ENCODE results near the gene ADGRF3. TPM values are rescaled to one million over a fixed set of nuclear protein-coding genes. Genes with fewer than 3 reads are reported as not detected.
"Not testable (repeated sequence)": the region's sequence is repeated elsewhere in the genome, so short reads cannot be mapped to it uniquely, and the experiment has no call there.

Gene ADGRF3
- total RNA-seq, 1 donor from 2014 or later = 0.23 TPM

DNA sequence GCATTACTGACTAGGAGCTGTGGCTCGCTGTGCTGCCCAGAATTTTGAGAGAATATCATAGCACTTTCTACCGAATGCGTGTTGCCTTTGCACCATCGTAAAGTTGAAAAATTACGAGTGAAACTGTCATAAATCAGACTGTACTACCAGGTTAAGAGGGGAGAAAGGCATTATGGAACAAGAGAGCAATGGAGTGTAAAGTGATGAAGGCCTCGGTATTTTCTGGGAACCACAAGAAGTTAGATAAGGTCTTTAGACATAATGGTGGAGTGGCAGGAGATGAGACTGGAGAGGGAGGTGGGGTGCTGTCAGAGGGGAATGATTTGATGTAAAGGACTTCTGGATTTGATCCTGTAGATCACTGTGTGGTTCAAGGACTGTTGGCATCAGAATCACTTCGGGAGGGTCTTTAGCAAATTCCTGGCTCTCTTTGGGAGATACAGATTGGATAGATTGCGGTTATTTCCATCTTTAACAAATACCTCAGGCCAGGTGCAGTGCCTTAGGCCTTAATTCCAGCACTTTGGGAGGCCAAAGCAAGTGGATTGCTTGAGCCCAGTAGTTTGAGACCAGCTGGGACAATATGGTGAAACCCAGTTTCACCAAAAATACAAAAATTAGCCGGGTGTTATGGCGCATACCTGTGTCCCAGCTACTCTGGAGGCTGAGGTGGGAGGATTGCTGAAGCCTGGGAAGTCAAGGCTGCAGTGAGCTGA, 4.9 kb upstream of the ADGRF3 start:
- DNase-seq (ENCODE audit: low spot score) (no peak), ATAC-seq (no peak)

DNA sequence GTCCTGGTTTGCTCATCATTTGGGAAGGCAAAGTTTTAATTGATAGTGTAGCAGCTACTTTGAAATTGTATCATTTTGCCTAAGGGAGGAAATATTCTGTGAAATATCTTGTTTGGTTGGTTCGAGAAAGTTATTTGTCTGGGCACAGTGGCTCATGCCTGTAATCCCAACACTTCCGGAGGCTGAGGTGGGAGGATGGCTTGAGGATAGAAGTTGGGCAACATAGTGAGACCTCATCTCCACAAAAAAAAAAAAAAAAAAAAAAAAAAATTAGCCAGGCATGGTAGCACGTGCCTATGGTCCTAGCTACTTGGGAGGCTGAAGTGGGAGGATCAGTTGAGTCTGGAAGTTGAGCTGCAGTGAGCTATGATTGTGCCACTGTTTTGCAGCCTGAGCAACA, 3.1 kb upstream of the ADGRF3 start:
- ATAC-seq (no peak), DNase-seq (ENCODE audit: low spot score) (no peak)

DNA sequence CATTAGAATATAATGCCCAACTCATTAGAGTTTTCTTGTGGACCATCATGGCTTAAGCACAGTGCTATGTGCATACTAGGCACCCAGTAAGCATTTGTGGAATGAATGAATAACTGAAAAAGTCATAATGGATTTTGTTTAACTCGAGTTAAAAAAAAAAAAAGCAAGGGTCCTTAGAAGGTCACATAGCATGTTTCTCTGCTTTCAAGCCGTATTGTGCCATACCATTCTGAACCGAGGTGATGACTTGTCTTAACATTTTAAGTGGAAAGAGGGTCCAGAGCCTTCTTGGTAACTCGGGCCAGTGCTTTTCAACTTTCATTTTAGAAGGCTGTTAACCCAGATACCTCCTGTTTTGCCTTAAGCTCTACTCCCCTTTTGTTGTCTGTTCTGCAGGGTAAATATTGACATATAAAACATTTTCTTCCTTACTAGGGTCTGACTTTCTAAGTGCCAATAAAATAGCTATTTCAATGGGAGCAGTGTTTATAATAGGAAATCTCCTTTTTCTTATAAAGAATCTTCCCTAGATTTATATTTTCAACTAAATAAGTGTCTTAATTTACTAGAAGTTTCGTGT, 787 bp upstream of the ADGRF3 start:
- DNase-seq (ENCODE audit: low spot score) = no peak
- no peak for ATAC-seq

DNA sequence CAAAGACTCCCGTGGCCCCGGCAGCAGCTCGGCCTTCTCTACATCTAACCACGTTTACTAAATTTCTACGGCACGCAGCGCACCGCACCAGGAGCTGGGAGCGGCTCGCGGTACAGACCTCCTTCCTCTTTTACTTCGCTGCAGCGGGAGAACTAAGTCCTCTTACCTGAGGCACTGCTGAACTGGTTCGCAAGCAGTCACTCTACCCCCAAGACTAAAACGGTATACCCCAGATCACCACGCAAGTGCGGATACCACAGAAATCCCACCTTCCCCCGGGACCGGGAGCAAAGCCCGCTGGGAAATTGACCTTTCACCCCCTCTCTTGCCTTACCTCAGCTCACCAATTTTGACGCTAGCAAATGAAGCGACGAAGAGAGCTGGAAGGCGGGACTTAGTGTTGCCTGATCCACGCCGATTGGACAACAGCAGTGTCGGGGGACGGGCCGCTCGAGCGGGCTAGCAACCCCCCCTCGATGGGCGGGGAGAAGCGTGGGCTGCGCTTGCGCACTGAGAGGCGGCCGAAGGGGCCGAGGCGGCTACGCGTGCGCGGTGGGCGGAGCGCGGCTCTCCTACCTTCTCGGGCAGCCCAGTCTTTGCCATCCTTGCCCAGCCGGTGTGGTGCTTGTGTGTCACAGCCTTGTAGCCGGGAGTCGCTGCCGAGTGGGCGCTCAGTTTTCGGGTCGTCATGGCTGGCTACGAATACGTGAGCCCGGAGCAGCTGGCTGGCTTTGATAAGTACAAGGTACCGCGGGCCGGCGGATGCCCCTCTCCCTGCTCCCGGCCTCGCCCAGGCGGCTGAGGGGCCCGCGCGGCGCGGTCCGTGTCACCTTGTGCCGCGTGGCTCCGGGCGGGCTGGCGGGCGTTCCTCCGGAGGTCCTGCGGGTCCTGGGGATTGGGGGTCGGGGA, 790 bp downstream of the ADGRF3 start, which contains the start of gene SELENOI:
Gene SELENOI (plus strand): TSS at position 599 of the 909 bp plus-strand sequence. CDS start 90 bp downstream, at position 689.
- ATAC-seq = peak; percentile 93
- peak; percentile 100 for DNase-seq (ENCODE audit: low spot score)

DNA sequence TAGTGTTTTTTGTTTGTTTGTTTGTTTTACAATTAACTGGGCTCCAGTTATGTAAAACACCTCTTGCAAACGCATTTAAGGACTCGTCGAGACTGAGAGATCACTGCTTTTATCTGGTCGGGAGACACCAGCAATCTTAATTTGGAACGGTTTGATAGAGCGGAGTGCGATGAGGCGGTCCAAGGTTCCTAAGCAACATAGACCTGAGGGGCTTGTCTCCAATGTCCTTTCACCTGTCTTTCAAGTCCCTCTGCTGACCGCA, 1.4 kb downstream of the ADGRF3 start:
- no peak for DNase-seq (ENCODE audit: low spot score)
- no peak for ATAC-seq

DNA sequence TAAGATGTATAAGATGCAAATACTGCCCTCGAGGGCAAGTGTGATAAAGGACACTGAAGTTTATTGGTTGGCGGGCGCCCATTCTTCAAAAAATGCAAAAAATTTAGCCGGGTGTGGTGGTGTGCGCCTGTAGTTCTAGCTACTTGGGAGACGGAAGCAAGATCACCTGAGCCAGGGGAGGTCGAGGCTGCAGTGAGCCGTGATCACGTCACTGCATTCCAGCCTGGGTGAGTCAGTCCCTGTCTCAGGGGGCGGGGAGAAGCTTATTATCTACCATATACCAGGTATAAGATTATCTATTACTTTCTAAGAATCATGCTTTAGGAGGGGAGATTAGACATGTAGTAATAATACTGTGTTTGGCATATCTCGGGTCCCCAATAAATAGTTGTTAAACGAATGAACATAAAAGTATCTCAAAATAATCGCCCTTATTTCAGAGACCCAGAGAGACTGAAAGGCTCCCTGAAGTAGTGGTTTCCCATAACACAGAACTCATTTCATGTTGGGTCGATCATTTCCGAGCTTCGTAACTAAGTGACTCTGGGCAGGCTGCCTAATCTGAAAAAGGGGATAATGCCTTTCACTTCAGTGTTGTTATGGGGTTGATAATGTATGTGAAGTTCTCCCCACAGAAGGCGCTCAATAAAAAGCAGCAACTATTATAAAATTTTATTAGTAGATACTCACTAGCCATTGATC, 1.9 kb downstream of the ADGRF3 start:
- DNase-seq (ENCODE audit: low spot score) (no peak), ATAC-seq (no peak)

DNA sequence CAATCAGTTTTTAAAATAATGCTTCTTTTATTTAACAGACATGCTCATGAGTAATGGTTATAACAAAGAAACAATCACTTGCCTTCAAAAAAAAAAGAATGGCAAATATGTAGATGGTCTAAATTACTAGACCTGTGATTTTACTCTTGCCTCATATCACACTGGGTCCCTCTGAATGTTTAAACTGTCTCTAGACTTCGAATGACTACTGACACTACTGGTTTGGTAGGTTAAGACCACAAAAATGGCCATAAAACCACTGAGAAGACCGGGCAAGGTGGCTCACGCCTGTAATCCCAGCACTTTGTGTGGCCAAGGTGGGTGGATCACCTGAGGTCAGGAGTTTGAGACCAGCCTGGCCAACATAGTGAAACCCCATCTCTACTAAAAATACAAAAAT, 5.8 kb downstream of the ADGRF3 start:
- no peak for ATAC-seq
- DNase-seq (ENCODE audit: low spot score) = no peak

DNA sequence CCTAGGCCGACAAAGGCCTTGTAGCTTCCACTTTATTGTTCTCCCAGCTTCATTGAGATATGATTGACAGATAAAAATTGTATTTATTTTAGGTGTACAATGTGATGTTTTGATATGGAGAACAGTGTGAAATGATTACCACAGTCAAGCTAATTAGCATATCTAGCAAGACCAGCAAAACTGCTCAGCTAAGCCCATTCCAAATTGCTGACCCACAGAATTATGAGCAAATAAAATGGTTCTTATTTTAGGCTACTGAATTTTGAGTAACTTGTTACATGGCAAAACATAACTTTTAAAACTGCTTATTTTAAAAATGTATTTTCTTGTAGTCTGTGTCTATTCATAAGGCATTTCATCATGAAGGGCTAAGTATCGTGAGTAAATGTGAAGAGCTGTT, 9.3 kb downstream of the ADGRF3 start:
- DNase-seq (ENCODE audit: low spot score) (no peak), ATAC-seq (no peak)

DNA sequence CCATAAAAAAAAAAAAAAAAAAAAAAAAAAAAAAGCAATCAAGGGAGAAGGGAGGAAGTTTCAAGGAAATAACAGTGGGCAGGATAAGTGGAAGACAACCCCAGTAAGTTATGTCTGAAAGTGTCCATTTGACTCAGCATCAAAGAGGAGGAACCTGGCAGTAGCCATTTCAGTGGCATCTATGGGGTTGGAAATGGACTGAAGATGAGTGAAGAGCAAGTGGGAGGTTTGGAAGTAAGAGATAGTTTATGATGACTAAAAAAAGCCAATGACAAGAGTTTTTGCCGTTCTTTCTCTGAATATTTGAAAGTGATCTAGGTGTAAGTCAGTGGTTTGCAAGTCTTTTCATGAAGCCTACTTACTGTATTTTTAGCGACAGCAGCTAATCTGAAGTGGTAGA, 9.9 kb downstream of the ADGRF3 start:
- no peak for DNase-seq (ENCODE audit: low spot score)
- no peak for ATAC-seq

DNA sequence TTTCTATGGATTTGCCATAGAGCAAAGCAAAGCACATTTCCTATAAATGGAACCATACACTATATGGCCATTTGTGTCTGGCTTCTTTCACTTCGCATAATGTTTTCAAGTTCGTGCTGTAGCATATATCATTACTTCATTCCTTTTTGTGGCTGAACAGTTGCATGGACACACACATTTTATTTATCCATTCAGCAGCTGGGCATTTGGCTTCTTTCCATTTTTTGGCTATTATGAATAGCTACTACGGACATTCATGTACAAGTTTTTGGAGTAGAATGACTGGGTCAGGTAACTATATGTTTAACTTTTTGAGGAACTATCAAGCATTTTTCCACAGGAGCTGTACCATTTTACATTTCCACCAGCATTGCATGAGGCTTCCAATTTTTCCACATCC, 11.4 kb downstream of the ADGRF3 start:
- ATAC-seq = no peak
- no peak for DNase-seq (ENCODE audit: low spot score)

DNA sequence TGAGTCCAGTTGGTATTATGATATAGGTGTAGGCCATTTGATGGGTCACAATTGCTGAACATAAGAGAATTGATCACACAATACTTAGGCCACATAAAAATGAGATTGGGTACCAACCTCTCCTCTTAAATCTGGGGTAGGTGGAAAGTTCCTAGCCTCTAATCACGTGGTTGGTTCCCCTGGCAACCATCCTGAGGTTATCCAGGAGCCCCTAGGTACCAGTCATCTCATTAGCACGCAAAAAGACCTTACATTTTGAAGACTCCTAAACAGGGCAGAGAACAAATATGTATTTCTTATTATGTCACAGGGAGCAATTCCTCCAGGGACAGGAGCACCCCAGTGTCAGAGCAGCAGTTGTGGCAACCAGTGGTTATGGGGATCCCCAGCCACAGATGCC, 13.3 kb downstream of the ADGRF3 start:
- ATAC-seq = no peak
- DNase-seq (ENCODE audit: low spot score) = no peak

DNA sequence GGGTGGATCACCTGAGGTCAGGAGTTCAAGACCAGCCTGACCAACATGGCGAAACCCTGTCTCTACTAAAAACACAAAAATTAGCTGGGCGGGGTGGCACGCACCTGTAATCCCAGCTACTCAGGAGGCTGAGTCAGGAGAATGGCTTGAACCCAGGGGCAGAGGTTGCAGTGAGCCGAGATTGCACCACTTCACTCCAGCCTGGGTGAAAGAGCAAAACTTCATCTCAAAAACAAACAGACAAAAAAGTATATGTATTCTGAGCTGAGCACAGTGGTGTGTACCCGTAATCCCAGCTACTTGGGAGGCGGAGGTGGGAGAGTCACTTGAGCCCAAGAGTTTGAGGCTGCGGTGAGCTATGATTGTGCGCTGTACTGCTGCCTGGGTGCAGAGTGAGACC, 15.3 kb downstream of the ADGRF3 start:
- not testable (repeated sequence) for ATAC-seq; DNase-seq (ENCODE audit: low spot score)

DNA sequence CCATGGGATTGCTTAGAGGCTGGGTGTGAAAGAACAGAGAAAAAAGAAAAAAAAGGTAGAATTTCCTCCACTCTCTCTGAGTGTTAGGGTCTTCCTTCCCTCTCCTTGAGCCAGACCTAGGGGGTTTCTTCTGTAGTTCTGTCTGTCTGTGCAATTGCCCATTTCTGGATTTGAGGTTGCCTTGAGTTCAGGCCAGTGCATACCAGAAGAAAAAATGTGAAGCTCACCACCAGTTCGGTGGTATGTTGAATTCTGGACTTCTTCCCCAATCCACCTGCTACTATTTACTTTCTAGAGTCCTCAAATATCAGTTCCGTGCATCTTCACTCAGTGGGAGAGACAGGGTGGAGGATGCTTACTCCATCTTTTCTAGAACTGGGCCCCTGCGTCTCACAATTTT, 16.0 kb downstream of the ADGRF3 start:
- DNase-seq (ENCODE audit: low spot score) (no peak), ATAC-seq (no peak)

DNA sequence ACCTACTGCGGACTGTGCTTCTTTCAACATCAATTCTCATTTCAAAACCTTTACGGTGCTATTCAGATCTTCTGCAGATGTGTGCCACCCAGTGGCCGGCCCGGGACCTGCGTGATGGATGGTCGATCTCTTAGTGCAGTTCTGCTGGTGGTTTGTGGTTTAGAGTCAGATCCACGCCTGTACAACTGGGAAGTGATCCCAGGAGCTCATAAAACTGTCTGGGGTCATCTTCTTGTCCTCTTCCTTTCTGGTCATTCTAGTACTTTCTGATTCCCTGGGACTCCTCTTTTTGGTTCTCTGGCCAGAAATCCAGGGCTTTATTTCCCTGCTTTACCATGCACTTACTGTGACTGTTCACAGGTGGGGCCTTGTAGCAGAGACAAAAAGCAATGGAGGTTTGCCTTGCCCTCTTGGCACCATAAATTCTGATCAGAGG, 16.5 kb downstream of the ADGRF3 start:
- DNase-seq (ENCODE audit: low spot score) (peak; percentile 86), ATAC-seq (peak; percentile 100)

DNA sequence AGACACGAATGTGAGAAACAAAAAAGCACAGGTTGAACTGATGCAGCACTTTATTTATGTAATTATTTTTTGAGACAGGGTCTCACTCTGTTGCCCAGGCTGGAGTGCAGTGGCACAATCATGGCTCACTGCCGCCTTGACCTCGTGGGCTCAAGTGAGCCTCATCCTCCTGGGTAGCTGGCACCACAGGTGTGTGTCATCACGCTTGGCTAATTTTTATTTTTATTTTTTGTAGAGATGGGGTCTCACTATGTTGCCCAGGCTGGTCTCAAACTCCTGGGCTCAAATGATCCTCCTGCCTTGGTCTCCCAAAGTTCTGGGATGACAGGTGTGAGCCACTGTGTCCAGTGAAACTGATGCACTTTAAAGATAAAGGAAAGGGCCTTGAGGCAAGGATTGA, 17.5 kb downstream of the ADGRF3 start:
- not testable (repeated sequence) for DNase-seq (ENCODE audit: low spot score); ATAC-seq

DNA sequence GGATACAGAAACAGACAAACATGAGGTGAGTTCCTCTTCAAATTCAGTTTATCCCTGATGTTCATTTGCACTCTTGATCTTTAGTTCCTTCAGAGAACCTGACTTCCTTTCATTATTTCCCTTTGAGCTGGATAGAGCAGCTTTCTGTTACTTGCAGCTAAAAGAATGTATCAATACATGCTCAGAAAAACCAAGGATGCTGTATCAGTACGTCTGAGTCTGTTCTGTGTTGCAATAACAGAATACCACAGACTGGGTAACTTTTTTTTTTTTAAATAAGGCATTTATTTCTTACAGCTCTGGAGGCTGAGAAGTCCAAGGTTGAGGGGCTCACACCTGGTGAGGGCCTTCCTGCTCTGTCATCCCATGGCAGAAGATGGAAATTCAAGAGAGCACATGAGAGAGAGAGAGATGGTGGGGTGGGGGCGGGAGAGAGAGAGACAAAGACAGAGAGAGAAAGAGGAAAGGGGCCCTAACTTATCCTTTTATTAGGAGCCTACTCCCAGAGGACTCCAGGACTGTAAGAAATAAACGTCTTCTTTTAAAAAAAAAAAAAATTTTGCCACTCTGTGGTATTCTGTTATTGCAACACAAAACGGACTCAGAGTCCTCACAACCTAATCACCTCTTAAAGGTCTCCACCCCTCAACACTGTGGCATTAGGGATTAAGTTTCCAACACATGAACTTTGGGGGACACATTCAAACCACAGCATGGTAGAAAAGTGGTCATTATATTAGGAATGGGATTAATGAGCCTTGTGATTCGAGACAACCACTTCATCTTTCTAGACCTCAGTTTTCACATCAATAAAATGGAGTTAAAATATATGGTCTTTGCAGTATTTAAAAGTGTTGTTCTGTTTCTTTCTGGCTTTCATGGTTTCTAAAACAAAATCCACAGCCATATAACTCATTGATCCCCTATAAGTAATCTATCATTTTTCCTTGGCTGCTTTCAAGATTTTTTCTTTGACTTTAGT, 19.0 kb downstream of the ADGRF3 start:
- ATAC-seq (no peak), DNase-seq (ENCODE audit: low spot score) (no peak)

DNA sequence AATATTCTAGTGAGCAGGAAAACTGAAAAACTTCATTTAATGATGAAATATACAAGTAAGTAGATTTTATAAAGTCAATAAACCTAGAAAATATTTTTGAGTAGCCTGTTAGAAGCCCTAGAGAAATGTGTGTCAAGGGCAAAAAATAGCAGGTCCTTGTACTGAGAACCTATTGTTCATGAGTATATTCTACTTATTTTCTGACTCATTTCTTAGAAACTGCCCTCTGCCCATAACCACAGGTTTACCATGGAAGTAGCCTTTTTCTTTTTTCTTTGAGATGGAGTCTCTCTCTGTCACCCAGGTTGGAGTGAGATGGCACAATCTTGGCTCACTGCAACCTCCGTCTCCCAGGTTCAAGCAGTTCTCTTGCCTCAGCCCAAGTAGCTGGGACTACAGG, 20.1 kb downstream of the ADGRF3 start:
- no peak for DNase-seq (ENCODE audit: low spot score)

DNA sequence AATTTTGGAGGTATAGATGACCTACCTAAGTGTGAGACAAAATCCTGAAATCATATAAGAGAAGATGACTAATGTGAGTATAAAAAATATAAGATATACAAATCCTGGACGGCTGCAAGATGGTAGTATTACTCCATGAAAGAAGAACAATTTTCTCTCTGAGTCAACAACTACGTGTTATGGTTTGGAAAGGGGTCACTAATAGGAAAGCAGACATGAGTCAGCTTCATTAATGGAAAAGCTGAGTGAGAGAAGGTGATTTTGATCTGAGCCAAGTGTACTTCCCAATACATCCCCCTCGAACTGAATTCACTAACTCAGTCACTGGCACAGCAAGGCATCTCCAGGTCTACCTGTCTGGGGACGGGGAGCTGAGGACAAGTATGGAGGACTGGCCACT, 20.7 kb downstream of the ADGRF3 start:
- ATAC-seq (no peak), DNase-seq (ENCODE audit: low spot score) (no peak)

More for the DNA sequence above, 20.1 kb downstream of the ADGRF3 start:
- ATAC-seq = no peak

DNA sequence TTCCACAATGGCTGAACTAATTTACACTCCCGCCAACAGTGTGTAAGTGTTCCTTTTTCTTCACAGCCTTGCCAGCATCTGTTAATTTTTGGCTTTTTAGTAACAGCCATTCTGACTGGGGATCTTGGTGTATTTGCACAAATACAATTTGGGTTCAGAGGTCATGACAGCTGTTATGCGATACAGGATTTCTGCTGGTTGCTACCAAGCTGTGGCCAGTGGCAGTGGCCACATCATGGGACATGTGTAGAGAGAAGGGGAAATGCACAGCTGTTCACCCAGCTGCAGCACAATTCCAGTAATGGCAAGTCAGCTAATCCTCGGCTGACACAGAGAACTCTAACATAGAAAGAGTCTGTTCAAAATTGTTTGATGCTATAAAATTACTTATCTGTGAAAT, 21.7 kb downstream of the ADGRF3 start:
- ATAC-seq (peak; percentile 37), DNase-seq (ENCODE audit: low spot score) (no peak)

DNA sequence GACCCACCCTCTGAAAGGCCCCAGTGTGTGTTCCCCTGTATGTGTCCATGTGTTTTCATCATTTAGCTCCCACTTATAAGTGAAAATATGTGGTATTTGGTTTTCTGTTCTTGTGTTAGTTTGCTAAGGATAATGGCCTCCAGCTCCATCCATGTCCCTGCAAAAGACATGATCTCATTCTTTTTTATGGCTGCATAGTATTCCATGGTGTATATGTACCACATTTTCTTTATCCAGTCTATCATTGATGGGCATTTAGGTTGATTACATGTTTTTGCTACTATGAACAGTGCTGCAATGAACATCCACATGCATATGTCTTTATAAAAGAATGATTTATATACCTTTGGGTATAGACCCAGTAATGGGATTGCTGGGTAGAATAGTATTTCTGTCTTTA, 22.1 kb downstream of the ADGRF3 start:
- ATAC-seq; DNase-seq (ENCODE audit: low spot score): not testable (repeated sequence)
